CD4-positive, CD25-positive, alpha-beta regulatory T cell (primary cell): ENCODE measurements around the gene INAVA. TPM values are rescaled to one million over a fixed set of nuclear protein-coding genes. Genes with fewer than 3 reads are reported as not detected.
"Not testable (repeated sequence)": the region's sequence is repeated elsewhere in the genome, so short reads cannot be mapped to it uniquely, and the experiment has no call there.

ENCODE experiments used
- ATAC-seq, 2 donors: fragments of 150-1000 bp; cut with Tn5 transposase; one replicate each; pipeline ENCODE4 v1.10.0; 2021; ENCODE audit warnings: low read depth in 2 of 2, moderate number of reproducible peaks in 2 of 2, moderate library complexity in 1 of 2
- DNase-seq, 3 donors: peaks; one replicate each; pipeline versions ENCODE4 v3.0.0 to v3.0.0-alpha.2; 2012 to 2022; ENCODE audit warnings: mixed read lengths in 1 of 3
- H3K27ac ChIP-seq: one replicate; pipeline ENCODE4 v1.7.0; 2013; ENCODE audit warnings: mild to moderate bottlenecking, low read length; ENCODE audit not compliant: insufficient read depth, poor library complexity, severe bottlenecking
- H3K27me3 ChIP-seq: one replicate; pipeline ENCODE4 v1.7.0; 2013; ENCODE audit warnings: low read length; ENCODE audit not compliant: control insufficient read depth, insufficient read depth
- H3K36me3 ChIP-seq: one replicate; pipeline ENCODE4 v1.7.0; 2013; ENCODE audit warnings: mild to moderate bottlenecking, low read length, moderate library complexity; ENCODE audit not compliant: control insufficient read depth, insufficient read depth
- H3K4me1 ChIP-seq: 2 replicates; pipeline ENCODE4 v1.7.0; 2013; ENCODE audit warnings: mild to moderate bottlenecking, low read length; ENCODE audit not compliant: insufficient read depth, control insufficient read depth, poor library complexity, severe bottlenecking
- H3K4me3 ChIP-seq: one replicate; pipeline ENCODE4 v1.7.0; 2013; ENCODE audit warnings: low read depth, mild to moderate bottlenecking, low read length, moderate library complexity
- H3K9me3 ChIP-seq, 2 experiments: 1 replicate in 1 of 2; 2 replicates in 1 of 2; pipeline ENCODE4 v1.7.0; 2013; ENCODE audit warnings: low read length in 2 of 2, mild to moderate bottlenecking in 1 of 2, moderate library complexity in 1 of 2; ENCODE audit not compliant: control insufficient read depth in 2 of 2
- H3K27ac Mint-ChIP-seq, 3 donors: one replicate each; pipeline ENCODE4 v1.8.0; 2020 to 2022; ENCODE audit warnings: mild to moderate bottlenecking in 3 of 3, mixed read lengths in 3 of 3, moderate library complexity in 2 of 3
- H3K27me3 Mint-ChIP-seq: one replicate; pipeline ENCODE4 v1.8.0; 2022; ENCODE audit warnings: mild to moderate bottlenecking, mixed read lengths
- H3K36me3 Mint-ChIP-seq: one replicate; pipeline ENCODE4 v1.8.0; 2020; ENCODE audit warnings: mixed read lengths
- H3K4me1 Mint-ChIP-seq, 4 donors: one replicate each; pipeline ENCODE4 v1.8.0; 2020 to 2022; ENCODE audit warnings: mixed read lengths in 4 of 4, mild to moderate bottlenecking in 1 of 4
- H3K4me3 Mint-ChIP-seq, 4 donors: one replicate each; pipeline ENCODE4 v1.8.0; 2020 to 2022; ENCODE audit warnings: mild to moderate bottlenecking in 4 of 4, mixed read lengths in 4 of 4, moderate library complexity in 3 of 4
- H3K9me3 Mint-ChIP-seq, 7 donors: one replicate each; pipeline ENCODE4 v1.8.0; 2020 to 2022; ENCODE audit warnings: mixed read lengths in 7 of 7, mild to moderate bottlenecking in 3 of 7, moderate library complexity in 2 of 7
- polyA plus RNA-seq, 4 donors: library from polyadenylated mRNA; unstranded; fragments of 300-500 nt; fragmentation: Illumina TruSeq; gene quantifications; one replicate each; pipeline ENCODE4 v1.2.3, GENCODE V29; 2021
- total RNA-seq: library from RNA; stranded (reverse); gene quantifications from one replicate; pipeline ENCODE4 v1.2.3, GENCODE V29; 2022

INAVA gene
- total and polyA plus RNA-seq, 5 donors from 2014 or later, result 0.30 to 0.57 TPM; not detected in 3

GRCh38 chr1:200960948-200961340 is 66.2 kb downstream of the INAVA start:
- peaks cover 0 to 5% (median under 1%) of the 10 kb centered on the region in 4 donors for H3K4me1 Mint-ChIP-seq
- H3K27me3 Mint-ChIP-seq, result peaks cover 4% of the 10 kb centered on the region
- ATAC-seq (no peak), DNase-seq (no peak)
- H3K36me3 Mint-ChIP-seq, result peaks cover 5% of the 10 kb centered on the region
- no peak overlapping the region for H3K4me3 Mint-ChIP-seq
- H3K36me3 ChIP-seq, result no peaks in the 10 kb centered on the region
- H3K9me3 Mint-ChIP-seq, result no peaks in the 10 kb centered on the region
- no peak overlapping the region for H3K27ac ChIP-seq
- no peak overlapping the region for H3K27ac Mint-ChIP-seq
- H3K4me1 ChIP-seq, result no peaks in the 10 kb centered on the region
- H3K9me3 ChIP-seq, result no peaks in the 10 kb centered on the region
- no peaks in the 10 kb centered on the region for H3K27me3 ChIP-seq
- no peak overlapping the region for H3K4me3 ChIP-seq

GRCh38 chr1:200962151-200962550 is 67.5 kb downstream of the INAVA start:
- H3K36me3 Mint-ChIP-seq, H3K9me3 ChIP-seq, ATAC-seq, DNase-seq, H3K27me3 ChIP-seq, H3K36me3 ChIP-seq, H3K4me1 Mint-ChIP-seq, H3K4me3 Mint-ChIP-seq, H3K27me3 Mint-ChIP-seq, H3K9me3 Mint-ChIP-seq, H3K4me3 ChIP-seq, H3K27ac ChIP-seq, H3K4me1 ChIP-seq, H3K27ac Mint-ChIP-seq: not testable (repeated sequence)

- ATAC-seq (no peak), DNase-seq (no peak)
- H3K4me1 ChIP-seq, result no peaks in the 10 kb centered on the region
- Mint-ChIP-seq H3K9me3 (no peaks in the 10 kb centered on the region), H3K27me3 (no peaks in the 10 kb centered on the region), H3K4me1 (peaks cover 0 to 5% (median 2%) of the 10 kb centered on the region in 4 donors), H3K4me3 (no peak overlapping the region), H3K36me3 (peaks cover 11% of the 10 kb centered on the region), H3K27ac (peak overlapping the region in 1 of 3 donors; percentile 39)
- no peak overlapping the region for H3K4me3 ChIP-seq
- no peak overlapping the region for H3K27ac ChIP-seq
- H3K9me3 ChIP-seq, result no peaks in the 10 kb centered on the region
- H3K36me3 ChIP-seq, result no peaks in the 10 kb centered on the region
- no peaks in the 10 kb centered on the region for H3K27me3 ChIP-seq
Observed at GRCh38 chr1:200962631-200963030, 67.9 kb downstream of the INAVA start.

GRCh38 chr1:200963076-200963475 is 68.4 kb downstream of the INAVA start:
- H3K4me1 ChIP-seq, result no peaks in the 10 kb centered on the region
- no peak overlapping the region for H3K4me3 ChIP-seq
- Mint-ChIP-seq H3K36me3 (peaks cover 11% of the 10 kb centered on the region), H3K27ac (peak overlapping the region in 2 of 3 donors; percentile 39 to 61), H3K9me3 (no peaks in the 10 kb centered on the region), H3K27me3 (no peaks in the 10 kb centered on the region), H3K4me3 (no peak overlapping the region), H3K4me1 (peaks cover 0 to 5% (median 2%) of the 10 kb centered on the region in 4 donors)
- ATAC-seq, result no peak
- no peaks in the 10 kb centered on the region for H3K36me3 ChIP-seq
- DNase-seq, result no peak
- no peaks in the 10 kb centered on the region for H3K9me3 ChIP-seq
- H3K27me3 ChIP-seq, result no peaks in the 10 kb centered on the region
- H3K27ac ChIP-seq, result no peak overlapping the region

- not testable (repeated sequence) for H3K27me3 Mint-ChIP-seq, H3K4me3 Mint-ChIP-seq, H3K4me1 Mint-ChIP-seq, H3K27ac ChIP-seq, ATAC-seq, H3K4me1 ChIP-seq, H3K9me3 ChIP-seq, H3K27ac Mint-ChIP-seq, H3K36me3 ChIP-seq, H3K9me3 Mint-ChIP-seq, DNase-seq, H3K4me3 ChIP-seq, H3K27me3 ChIP-seq
- peaks cover 11% of the 10 kb centered on the region for H3K36me3 Mint-ChIP-seq
Observed at GRCh38 chr1:200963888-200964287, 69.2 kb downstream of the INAVA start.

Other genes starting within 250 kb of the INAVA start
- gene DDX59, start 225.0 kb upstream of the INAVA start, total RNA-seq, result 25.9 TPM
- gene DDX59, start 225.0 kb upstream of the INAVA start, polyA plus RNA-seq, result 10 to 100 TPM; 15.7 to 29.2 (median 24.0) TPM
- gene CAMSAP2, start 156.0 kb upstream of the INAVA start, total RNA-seq, result 8.4 TPM
- 1 to 10 TPM in 1 of 4 donors, under 1 TPM in 3; 0.13 to 1.3 (median 0.46) TPM for gene CAMSAP2, start 156.0 kb upstream of the INAVA start, polyA plus RNA-seq
- 1.2 TPM for gene GPR25, start 21.9 kb upstream of the INAVA start, total RNA-seq
- gene GPR25, start 21.9 kb upstream of the INAVA start, polyA plus RNA-seq, result 10 to 100 TPM; 19.1 to 41.0 (median 26.8) TPM
- 96.9 TPM for gene KIF21B, start 128.8 kb downstream of the INAVA start, total RNA-seq
- 1 to 10 TPM; 2.3 to 3.5 (median 3.0) TPM for gene KIF21B, start 128.8 kb downstream of the INAVA start, polyA plus RNA-seq
- gene CACNA1S, start 217.5 kb downstream of the INAVA start, total RNA-seq, result not detected
- not detected for gene CACNA1S, start 217.5 kb downstream of the INAVA start, polyA plus RNA-seq
- 0.27 TPM for gene ASCL5, start 232.3 kb downstream of the INAVA start, total RNA-seq
- under 1 TPM in 1 of 4 donors, not detected in 3; 0.08 TPM for gene ASCL5, start 232.3 kb downstream of the INAVA start, polyA plus RNA-seq